Kidney (tissue), 14 donors: Measurements from ENCODE around the gene RAF1. TPM values are rescaled to one million over a fixed set of nuclear protein-coding genes. Genes with fewer than 3 reads are reported as not detected.
A peak's percentile ranks its signal among the peaks of the same experiment; 100 is the strongest.

Experiments used
- DNase-seq, 5 donors: peaks; one replicate each; pipeline ENCODE4 v3.0.0-alpha.2; 2013 to 2020
- FAIRE-seq: peaks from 2 replicates; lab custom pipeline; 2012; peaks lifted over from hg19 to GRCh38; lab: Jason Lieb, UNC
- H3K27ac ChIP-seq, 2 donors: one replicate each; pipeline ENCODE4 v1.7.0; 2013; ENCODE audit warnings: low read depth in 2 of 2, low read length in 2 of 2, inconsistent platforms in 1 of 2
- H3K27me3 ChIP-seq: one replicate; pipeline ENCODE4 v1.7.1; 2013; ENCODE audit warnings: low read length, inconsistent platforms; ENCODE audit not compliant: control insufficient read depth, insufficient read depth
- H3K36me3 ChIP-seq, 3 donors: one replicate each; pipeline versions ENCODE4 v1.7.0 to v1.7.1; 2013; ENCODE audit warnings: low read length in 3 of 3, control low read depth in 1 of 3, inconsistent platforms in 1 of 3; ENCODE audit not compliant: insufficient read depth in 3 of 3, control insufficient read depth in 2 of 3
- H3K4me1 ChIP-seq, 3 donors: one replicate each; pipeline versions ENCODE4 v1.7.0 to v1.7.1; 2013; ENCODE audit warnings: low read length in 3 of 3, inconsistent platforms in 1 of 3, low read depth in 1 of 3; ENCODE audit not compliant: control insufficient read depth in 2 of 3, insufficient read depth in 2 of 3
- H3K4me3 ChIP-seq, 3 donors: one replicate each; pipeline versions ENCODE4 v1.7.0 to v1.8.1; 2013; ENCODE audit warnings: low read length in 3 of 3, control low read depth in 1 of 3, inconsistent platforms in 1 of 3
- H3K9ac ChIP-seq, 3 donors: one replicate each; pipeline versions ENCODE4 v1.7.0 to v1.7.1; 2013; ENCODE audit warnings: low read length in 3 of 3, control low read depth in 1 of 3, inconsistent platforms in 1 of 3
- H3K9me3 ChIP-seq, 3 donors: one replicate each; pipeline versions ENCODE4 v1.7.0 to v1.7.1; 2013; ENCODE audit warnings: low read length in 3 of 3, control low read depth in 1 of 3, inconsistent platforms in 1 of 3; ENCODE audit not compliant: control insufficient read depth in 2 of 3, insufficient read depth in 1 of 3
- CTCF ChIP-seq: IDR thresholded peaks from 3 replicates; pipeline ENCODE4 v1.5.1; 2012; ENCODE audit warnings: mild to moderate bottlenecking, moderate library complexity, borderline replicate concordance; ENCODE audit not compliant: insufficient read depth; ENCODE audit errors: extremely low read depth
- intact Hi-C: fragments of 100-400 bp; cut with DNase I; formaldehyde crosslinking; loops from one replicate; pipeline ENCODE4 v1.11.1; 2022
- polyA plus RNA-seq: library from polyadenylated mRNA; stranded (reverse); fragments of 350-450 nt; fragmentation: Illumina TruSeq; extraction: RNeasy Lipid Tissue Mini Kit (QIAGEN cat#74804); gene quantifications from one replicate; pipeline ENCODE4 v1.2.3, GENCODE V29; 2014; ENCODE audit warnings: low read depth, low replicate concordance; ENCODE audit not compliant: insufficient read depth
- total RNA-seq: library from RNA; stranded (reverse); fragmentation: NEBNext Ultra II Directional; extraction: Animal tissue kit (Norgen Biotek cat#: 25700); gene quantifications from one replicate; pipeline ENCODE4 v1.2.1, GENCODE V29; 2021
- donor health status: control.
- donor health status: control.
- donor health status: control.
- donor health status: control.
- donor health status: control.
- donor health status: DM: yes; HTN: yes; CAD: no.
- donor health status: Normal renal cell carcinoma (clear cell type).

Gene RAF1
- total and polyA plus RNA-seq, 2 donors from 2014 or later = 53.0 to 79.6 TPM

- H3K36me3 ChIP-seq = no peaks in the 10 kb centered on the region
- H3K4me3 ChIP-seq = no peak overlapping the region
- no peak overlapping the region for H3K27ac ChIP-seq
- FAIRE-seq (no peak), DNase-seq (peak in 1 of 5 donors; percentile 68)
- TF ChIP-seq CTCF = no peak
- H3K27me3 ChIP-seq = no peaks in the 10 kb centered on the region
- intact Hi-C loops = no loop called here
- H3K9me3 ChIP-seq = no peaks in the 10 kb centered on the region
- H3K4me1 ChIP-seq = peaks cover 0 to 2% (median 0%) of the 10 kb centered on the region in 3 donors
- no peak overlapping the region for H3K9ac ChIP-seq
Observed at GRCh38 chr3:12653747-12654146, 10.2 kb downstream of the RAF1 start.

- no peak for DNase-seq
- no peak overlapping the region for H3K27ac ChIP-seq
- H3K4me1 ChIP-seq = peaks cover 0 to 7% (median 5%) of the 10 kb centered on the region in 3 donors
- H3K9me3 ChIP-seq = no peaks in the 10 kb centered on the region
- FAIRE-seq = no peak
- H3K36me3 ChIP-seq = no peaks in the 10 kb centered on the region
- no peak for TF ChIP-seq CTCF
- H3K27me3 ChIP-seq = no peaks in the 10 kb centered on the region
- no peak overlapping the region for H3K4me3 ChIP-seq
- no peak overlapping the region for H3K9ac ChIP-seq
- intact Hi-C loops = no loop called here
Observed at GRCh38 chr3:12648384-12648959, 15.4 kb downstream of the RAF1 start.

- H3K9ac ChIP-seq = no peak overlapping the region
- no peak overlapping the region for H3K4me3 ChIP-seq
Observed at GRCh38 chr3:12644331-12644937, 19.5 kb downstream of the RAF1 start.

More at GRCh38 chr3:12644331-12644937, 19.5 kb downstream of the RAF1 start:
- Histone ChIP-seq H3K9me3 (no peaks in the 10 kb centered on the region), H3K27ac (no peak overlapping the region), H3K27me3 (no peaks in the 10 kb centered on the region), H3K36me3 (no peaks in the 10 kb centered on the region), H3K4me1 (peaks cover 0 to 11% (median 6%) of the 10 kb centered on the region in 3 donors)
- DNase-seq (no peak), FAIRE-seq (no peak)
- intact Hi-C loops = no loop called here
- no peak for TF ChIP-seq CTCF
